Vagina (tissue), 2 donors: ENCODE measurements around the gene TERT. TPM values are rescaled to one million over a fixed set of nuclear protein-coding genes. Genes with fewer than 3 reads are reported as not detected.

ENCODE experiments used
- DNase-seq, 2 donors: peaks; one replicate each; pipeline ENCODE4 v3.0.0-alpha.2; 2017; ENCODE audit errors: extremely low spot score in 2 of 2
- H3K27ac ChIP-seq: fragments of 200-600 bp; sonication (generic); one replicate; pipeline ENCODE4 v1.5.1; 2019
- H3K27me3 ChIP-seq: fragments of 200-600 bp; sonication (generic); one replicate; pipeline ENCODE4 v1.5.1; 2019
- H3K36me3 ChIP-seq, 2 donors: fragments of 200-600 bp; sonication (generic); one replicate each; pipeline ENCODE4 v1.5.1; 2017 to 2019
- H3K4me1 ChIP-seq: fragments of 200-600 bp; sonication (generic); one replicate; pipeline ENCODE4 v1.5.1; 2019
- H3K4me3 ChIP-seq, 2 donors: fragments of 200-600 bp; sonication (generic); 1 replicate in 1 of 2; 2 replicates in 1 of 2; pipeline ENCODE4 v1.5.1; 2016 to 2019
- H3K9me3 ChIP-seq: fragments of 200-600 bp; sonication (generic); one replicate; pipeline ENCODE4 v1.5.1; 2019
- CTCF ChIP-seq, 3 experiments: fragments of 450-650 bp in 2 of 3; fragments of 200-600 bp in 1 of 3; sonication (generic) in 1 of 3; IDR thresholded peaks; one replicate each; pipeline ENCODE4 v1.5.1; 2017 to 2019; ENCODE audit warnings: antibody characterized with exemption in 3 of 3, mild to moderate bottlenecking in 2 of 3, moderate library complexity in 2 of 3
- POLR2A ChIP-seq, 2 donors: fragments of 450-650 bp; IDR thresholded peaks; one replicate each; pipeline ENCODE4 v1.6.1; 2017; ENCODE audit warnings: antibody characterized with exemption in 2 of 2, mild to moderate bottlenecking in 2 of 2, moderate library complexity in 2 of 2
- POLR2AphosphoS5 ChIP-seq, 2 donors: sonication (generic); formaldehyde crosslinking; IDR thresholded peaks; one replicate each; pipeline ENCODE4 v1.9.0; 2017; ENCODE audit warnings: antibody characterized with exemption in 2 of 2, mild to moderate bottlenecking in 2 of 2, low read depth in 1 of 2; ENCODE audit not compliant: insufficient read depth in 1 of 2
- intact Hi-C: fragments of 100-400 bp; cut with DNase I; formaldehyde crosslinking; loops from one replicate; pipeline ENCODE4 v1.15.1; 2023
- total RNA-seq: library from RNA; depleted of rRNA; stranded (reverse); fragments of >200 nt; gene quantifications from one replicate; pipeline ENCODE4 v1.2.3, GENCODE V29; 2016

Gene TERT
- total RNA-seq, 1 donor from 2014 or later, result not detected

- H3K27me3 ChIP-seq, result no peaks in the 10 kb centered on the region
- H3K4me1 ChIP-seq, result peaks cover 16% of the 10 kb centered on the region
- intact Hi-C loops, result no loop called here
- H3K36me3 ChIP-seq, result no peaks in the 10 kb centered on the region
- no peaks in the 10 kb centered on the region for H3K9me3 ChIP-seq
- TF ChIP-seq POLR2A (IDR thresholded peaks at IDR 0.05) (no peak), CTCF (IDR thresholded peaks at IDR 0.05) (no peak), POLR2AphosphoS5 (IDR thresholded peaks at IDR 0.05; ENCODE audit: insufficient read depth in 1 of 2, low read depth in 1 of 2) (no peak)
- no peak overlapping the region for H3K27ac ChIP-seq
- peak in 1 of 2 donors; percentile 70 for DNase-seq
- no peak overlapping the region for H3K4me3 ChIP-seq
These were observed 16.7 kb upstream of the TERT start for GRCh38 chr5:1311439-1312055.

- no peaks in the 10 kb centered on the region for H3K27me3 ChIP-seq
- peak in 1 of 2 donors; percentile 75 for DNase-seq
- no peak overlapping the region for H3K27ac ChIP-seq
- TF ChIP-seq POLR2AphosphoS5 (IDR thresholded peaks at IDR 0.05; ENCODE audit: insufficient read depth in 1 of 2, low read depth in 1 of 2), result no peak
- TF ChIP-seq CTCF (IDR thresholded peaks at IDR 0.05), result no peak
- TF ChIP-seq POLR2A (IDR thresholded peaks at IDR 0.05), result no peak
- no peaks in the 10 kb centered on the region for H3K36me3 ChIP-seq
- peaks cover 2% of the 10 kb centered on the region for H3K4me1 ChIP-seq
- H3K9me3 ChIP-seq, result no peaks in the 10 kb centered on the region
- intact Hi-C loops, result no loop called here
- no peak overlapping the region for H3K4me3 ChIP-seq
These were observed 15.2 kb upstream of the TERT start for GRCh38 chr5:1310118-1310517.

- Histone ChIP-seq H3K4me1 (no peaks in the 10 kb centered on the region), H3K36me3 (no peaks in the 10 kb centered on the region), H3K4me3 (no peak overlapping the region), H3K27me3 (no peaks in the 10 kb centered on the region), H3K27ac (no peak overlapping the region), H3K9me3 (no peaks in the 10 kb centered on the region)
- TF ChIP-seq POLR2AphosphoS5 (IDR thresholded peaks at IDR 0.05; ENCODE audit: insufficient read depth in 1 of 2, low read depth in 1 of 2), result no peak
- no peak for TF ChIP-seq POLR2A (IDR thresholded peaks at IDR 0.05)
- TF ChIP-seq CTCF (IDR thresholded peaks at IDR 0.05), result no peak
- DNase-seq, result no peak
- intact Hi-C loops, result no loop called here
These were observed 9.2 kb upstream of the TERT start for GRCh38 chr5:1304033-1304432.

- DNase-seq, result no peak
- intact Hi-C loops, result no loop called here
- H3K27me3 ChIP-seq, result no peaks in the 10 kb centered on the region
- H3K27ac ChIP-seq, result no peak overlapping the region
- no peaks in the 10 kb centered on the region for H3K36me3 ChIP-seq
- no peaks in the 10 kb centered on the region for H3K9me3 ChIP-seq
- TF ChIP-seq CTCF (IDR thresholded peaks at IDR 0.05), result no peak
- no peak for TF ChIP-seq POLR2AphosphoS5 (IDR thresholded peaks at IDR 0.05; ENCODE audit: insufficient read depth in 1 of 2, low read depth in 1 of 2)
- no peak for TF ChIP-seq POLR2A (IDR thresholded peaks at IDR 0.05)
- H3K4me1 ChIP-seq, result no peaks in the 10 kb centered on the region
- H3K4me3 ChIP-seq, result no peak overlapping the region
These were observed 7.4 kb upstream of the TERT start for GRCh38 chr5:1302258-1302657.

GRCh38 chr5:1300581-1301083 lies 5.8 kb upstream of the TERT start:
- intact Hi-C loops, result no loop called here
- H3K4me1 ChIP-seq, result no peaks in the 10 kb centered on the region
- DNase-seq, result no peak
- H3K27ac ChIP-seq, result no peak overlapping the region
- H3K4me3 ChIP-seq, result no peak overlapping the region
- no peaks in the 10 kb centered on the region for H3K36me3 ChIP-seq
- no peak for TF ChIP-seq POLR2AphosphoS5 (IDR thresholded peaks at IDR 0.05; ENCODE audit: insufficient read depth in 1 of 2, low read depth in 1 of 2)
- no peak for TF ChIP-seq POLR2A (IDR thresholded peaks at IDR 0.05)
- no peak for TF ChIP-seq CTCF (IDR thresholded peaks at IDR 0.05)
- H3K27me3 ChIP-seq, result no peaks in the 10 kb centered on the region
- H3K9me3 ChIP-seq, result no peaks in the 10 kb centered on the region
